ENCODE measurements around the gene TBX6. TPM values are rescaled to one million over a fixed set of nuclear protein-coding genes. Genes with fewer than 3 reads are reported as not detected.

Gene TBX6
- total RNA-seq, 4 donors from 2014 or later = 0.38 to 1.2 (median 0.44) TPM; not detected in 1

DNA sequence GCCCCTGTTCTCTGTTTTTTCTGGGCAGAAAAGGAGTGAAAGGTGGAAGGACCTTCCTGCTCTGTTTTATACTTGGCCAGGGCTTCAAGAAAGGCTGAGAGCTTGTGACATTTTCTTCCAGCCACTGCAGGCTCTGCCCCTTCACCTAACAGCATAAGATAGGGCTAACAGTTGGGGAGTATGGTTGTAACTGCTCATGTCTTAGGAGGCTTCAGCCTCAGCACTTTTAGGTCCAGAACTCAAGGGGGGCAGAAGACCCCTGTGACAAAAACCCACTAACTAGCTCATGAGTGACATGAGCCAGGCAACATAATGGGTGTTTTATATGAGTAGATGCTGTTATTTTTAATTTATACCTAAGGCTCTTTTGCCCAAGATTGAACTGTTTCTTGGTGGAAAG lies 21.2 kb downstream of the TBX6 start:
- TF ChIP-seq, protein P1, sequence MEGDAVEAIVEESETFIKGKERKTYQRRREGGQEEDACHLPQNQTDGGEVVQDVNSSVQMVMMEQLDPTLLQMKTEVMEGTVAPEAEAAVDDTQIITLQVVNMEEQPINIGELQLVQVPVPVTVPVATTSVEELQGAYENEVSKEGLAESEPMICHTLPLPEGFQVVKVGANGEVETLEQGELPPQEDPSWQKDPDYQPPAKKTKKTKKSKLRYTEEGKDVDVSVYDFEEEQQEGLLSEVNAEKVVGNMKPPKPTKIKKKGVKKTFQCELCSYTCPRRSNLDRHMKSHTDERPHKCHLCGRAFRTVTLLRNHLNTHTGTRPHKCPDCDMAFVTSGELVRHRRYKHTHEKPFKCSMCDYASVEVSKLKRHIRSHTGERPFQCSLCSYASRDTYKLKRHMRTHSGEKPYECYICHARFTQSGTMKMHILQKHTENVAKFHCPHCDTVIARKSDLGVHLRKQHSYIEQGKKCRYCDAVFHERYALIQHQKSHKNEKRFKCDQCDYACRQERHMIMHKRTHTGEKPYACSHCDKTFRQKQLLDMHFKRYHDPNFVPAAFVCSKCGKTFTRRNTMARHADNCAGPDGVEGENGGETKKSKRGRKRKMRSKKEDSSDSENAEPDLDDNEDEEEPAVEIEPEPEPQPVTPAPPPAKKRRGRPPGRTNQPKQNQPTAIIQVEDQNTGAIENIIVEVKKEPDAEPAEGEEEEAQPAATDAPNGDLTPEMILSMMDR (IDR thresholded peaks at IDR 0.05; ENCODE audit: low read depth) = no peak

DNA sequence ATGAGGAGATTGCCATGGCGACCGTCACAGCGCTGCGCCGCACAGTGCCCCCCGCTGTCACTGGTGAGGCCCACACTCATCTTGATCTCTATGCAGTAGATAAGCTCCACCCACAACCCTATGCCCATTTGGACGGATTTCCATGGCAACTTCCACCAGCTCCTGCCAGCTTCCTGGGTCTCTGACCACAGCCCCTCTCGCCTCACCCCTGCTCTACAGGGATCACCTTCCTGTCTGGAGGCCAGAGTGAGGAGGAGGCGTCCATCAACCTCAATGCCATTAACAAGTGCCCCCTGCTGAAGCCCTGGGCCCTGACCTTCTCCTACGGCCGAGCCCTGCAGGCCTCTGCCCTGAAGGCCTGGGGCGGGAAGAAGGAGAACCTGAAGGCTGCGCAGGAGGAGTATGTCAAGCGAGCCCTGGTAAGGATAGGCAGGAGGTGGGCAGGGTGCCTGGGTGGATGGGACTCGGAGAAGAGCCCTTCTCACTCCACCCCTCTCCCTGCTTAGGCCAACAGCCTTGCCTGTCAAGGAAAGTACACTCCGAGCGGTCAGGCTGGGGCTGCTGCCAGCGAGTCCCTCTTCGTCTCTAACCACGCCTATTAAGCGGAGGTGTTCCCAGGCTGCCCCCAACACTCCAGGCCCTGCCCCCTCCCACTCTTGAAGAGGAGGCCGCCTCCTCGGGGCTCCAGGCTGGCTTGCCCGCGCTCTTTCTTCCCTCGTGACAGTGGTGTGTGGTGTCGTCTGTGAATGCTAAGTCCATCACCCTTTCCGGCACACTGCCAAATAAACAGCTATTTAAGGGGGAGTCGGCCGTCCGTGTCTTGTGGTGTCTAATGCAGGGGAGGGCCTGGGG lies 21.9 kb downstream of the TBX6 start:
- TF ChIP-seq, protein P1 (IDR thresholded peaks at IDR 0.05; ENCODE audit: low read depth) = no peak

- TF ChIP-seq, protein P1 (IDR thresholded peaks at IDR 0.05; ENCODE audit: low read depth) = no peak
Observed at GRCh38 chr16:30068750-30069610, 22.7 kb downstream of the TBX6 start.

DNA sequence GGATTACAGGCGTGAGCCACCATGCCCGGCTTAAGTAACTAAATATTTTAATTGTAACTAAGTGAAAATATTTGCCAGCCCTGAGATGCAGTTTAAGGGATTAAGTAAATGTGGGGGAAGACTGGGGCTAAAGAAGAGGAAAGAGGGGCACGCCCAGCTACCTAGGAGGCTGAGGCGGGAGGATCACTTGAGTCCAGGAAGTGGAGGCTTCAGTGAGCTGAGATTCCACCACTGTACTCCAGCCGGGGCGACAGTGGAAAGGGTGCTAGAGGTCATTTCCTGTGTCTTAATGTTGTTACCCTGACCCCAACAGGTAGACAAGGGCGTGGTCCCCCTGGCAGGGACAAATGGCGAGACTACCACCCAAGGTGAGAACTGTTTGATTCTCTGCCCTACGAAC lies 23.4 kb downstream of the TBX6 start:
- TF ChIP-seq, protein P1 (IDR thresholded peaks at IDR 0.05; ENCODE audit: low read depth) = no peak

- TF ChIP-seq, protein P1 (IDR thresholded peaks at IDR 0.05; ENCODE audit: low read depth) = no peak
Observed at GRCh38 chr16:30067584-30067916, 24.2 kb downstream of the TBX6 start.

DNA sequence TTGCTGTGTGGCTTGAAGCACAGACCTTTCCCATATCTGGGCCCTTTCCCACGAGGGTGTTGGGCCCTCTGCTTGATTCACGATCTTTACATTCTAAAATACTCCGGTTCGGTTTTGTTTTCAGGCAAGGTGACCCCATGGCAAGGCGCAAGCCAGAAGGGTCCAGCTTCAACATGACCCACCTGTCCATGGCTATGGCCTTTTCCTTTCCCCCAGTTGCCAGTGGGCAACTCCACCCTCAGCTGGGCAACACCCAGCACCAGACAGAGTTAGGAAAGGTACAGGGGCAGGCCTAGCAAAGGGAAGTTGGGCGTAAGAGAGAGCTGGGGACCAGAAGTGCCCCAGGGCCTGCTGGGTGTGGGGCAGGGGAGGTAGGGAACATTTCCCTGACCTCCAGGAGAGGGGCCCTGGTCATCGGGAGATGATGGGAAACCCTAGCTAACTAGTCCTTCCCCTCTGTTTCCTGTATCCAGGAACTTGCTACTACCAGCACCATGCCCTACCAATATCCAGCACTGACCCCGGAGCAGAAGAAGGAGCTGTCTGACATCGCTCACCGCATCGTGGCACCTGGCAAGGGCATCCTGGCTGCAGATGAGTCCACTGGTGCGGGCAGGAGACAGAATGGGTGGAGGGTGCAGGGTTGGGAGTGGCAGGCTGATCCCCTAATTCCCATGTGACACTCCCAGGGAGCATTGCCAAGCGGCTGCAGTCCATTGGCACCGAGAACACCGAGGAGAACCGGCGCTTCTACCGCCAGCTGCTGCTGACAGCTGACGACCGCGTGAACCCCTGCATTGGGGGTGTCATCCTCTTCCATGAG lies 24.8 kb downstream of the TBX6 start:
- TF ChIP-seq, protein P1 (IDR thresholded peaks at IDR 0.05; ENCODE audit: low read depth) = no peak

Measured in subcutaneous adipose tissue (tissue), 4 donors.